Measurements from ENCODE around the gene SNX25. TPM values are rescaled to one million over a fixed set of nuclear protein-coding genes. Genes with fewer than 3 reads are reported as not detected.

Gene SNX25
- total RNA-seq, 1 experiment from 2014 or later, result 3.5 TPM

- TF ChIP-seq, protein P1, sequence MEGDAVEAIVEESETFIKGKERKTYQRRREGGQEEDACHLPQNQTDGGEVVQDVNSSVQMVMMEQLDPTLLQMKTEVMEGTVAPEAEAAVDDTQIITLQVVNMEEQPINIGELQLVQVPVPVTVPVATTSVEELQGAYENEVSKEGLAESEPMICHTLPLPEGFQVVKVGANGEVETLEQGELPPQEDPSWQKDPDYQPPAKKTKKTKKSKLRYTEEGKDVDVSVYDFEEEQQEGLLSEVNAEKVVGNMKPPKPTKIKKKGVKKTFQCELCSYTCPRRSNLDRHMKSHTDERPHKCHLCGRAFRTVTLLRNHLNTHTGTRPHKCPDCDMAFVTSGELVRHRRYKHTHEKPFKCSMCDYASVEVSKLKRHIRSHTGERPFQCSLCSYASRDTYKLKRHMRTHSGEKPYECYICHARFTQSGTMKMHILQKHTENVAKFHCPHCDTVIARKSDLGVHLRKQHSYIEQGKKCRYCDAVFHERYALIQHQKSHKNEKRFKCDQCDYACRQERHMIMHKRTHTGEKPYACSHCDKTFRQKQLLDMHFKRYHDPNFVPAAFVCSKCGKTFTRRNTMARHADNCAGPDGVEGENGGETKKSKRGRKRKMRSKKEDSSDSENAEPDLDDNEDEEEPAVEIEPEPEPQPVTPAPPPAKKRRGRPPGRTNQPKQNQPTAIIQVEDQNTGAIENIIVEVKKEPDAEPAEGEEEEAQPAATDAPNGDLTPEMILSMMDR (conservative IDR thresholded peaks at IDR 0.05; ENCODE audit: low read depth, low read length), result no peak
- TF ChIP-seq EZH2 (IDR thresholded peaks at IDR 0.05; ENCODE audit: borderline replicate concordance, low read depth, low read length, poor library complexity, severe bottlenecking), result no peak
- ChIA-PET POLR2A (ENCODE audit: low non-redundant PET) (no interaction called here), CTCF (no interaction called here)
- no peak for DNase-seq (ENCODE audit: low spot score)
- no peaks in the 10 kb centered on the region for H3K9me3 ChIP-seq (ENCODE audit: low read depth, low read length, poor library complexity, severe bottlenecking)
- BruUV-seq (replicated peaks), result no TSS peak
- no peak overlapping the region for H3K27ac ChIP-seq (ENCODE audit: low read depth, low read length, poor library complexity, severe bottlenecking)
- intact Hi-C loops (cut with micrococcal nuclease; ENCODE audit: unreplicated experiment), result loop anchor here (5.0 kb wide), 1 partner anchor 191 kb away; the partner anchor contains the start of gene SNX25
- peaks cover 18% of the 10 kb centered on the region for H3K4me1 ChIP-seq (ENCODE audit: insufficient read depth, low read length, poor library complexity, severe bottlenecking)
- H3K36me3 ChIP-seq (ENCODE audit: insufficient read depth, low read length, poor library complexity, severe bottlenecking), result peaks cover 6% of the 10 kb centered on the region
- H3K27me3 ChIP-seq (replicated peaks; ENCODE audit: insufficient read depth, low read depth, low read length, poor library complexity), result no peaks in the 10 kb centered on the region
- H3K4me3 ChIP-seq (ENCODE audit: low read depth, low read length, poor library complexity, severe bottlenecking), result no peak overlapping the region
These were observed 189.2 kb downstream of the SNX25 start for GRCh38 chr4:185398618-185399017.

DNA sequence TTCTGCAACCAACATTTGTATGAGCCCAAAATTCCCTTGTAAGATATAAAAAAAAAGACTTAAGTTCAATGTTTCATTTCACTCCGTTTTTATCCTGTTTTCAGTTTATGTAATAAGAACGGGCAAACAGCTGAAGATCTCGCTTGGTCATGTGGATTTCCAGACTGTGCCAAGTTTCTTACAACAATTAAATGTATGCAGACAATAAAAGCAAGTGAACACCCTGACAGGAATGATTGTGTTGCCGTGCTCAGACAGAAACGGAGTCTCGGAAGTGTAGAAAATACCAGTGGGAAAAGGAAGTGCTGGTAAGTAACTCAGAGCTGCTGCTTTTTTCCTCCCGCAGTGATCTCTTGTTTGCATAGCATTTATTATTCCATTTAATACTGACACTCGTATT lies 190.1 kb downstream of the SNX25 start:
- peaks cover 6% of the 10 kb centered on the region for H3K36me3 ChIP-seq (ENCODE audit: insufficient read depth, low read length, poor library complexity, severe bottlenecking)
- POLR2A ChIA-PET (ENCODE audit: low non-redundant PET), result no interaction called here
- H3K27me3 ChIP-seq (replicated peaks; ENCODE audit: insufficient read depth, low read depth, low read length, poor library complexity), result no peaks in the 10 kb centered on the region
- intact Hi-C loops (cut with micrococcal nuclease; ENCODE audit: unreplicated experiment), result loop anchor here (5.0 kb wide), 1 partner anchor 192 kb away; the partner anchor contains the start of gene SNX25
- no peak overlapping the region for H3K27ac ChIP-seq (ENCODE audit: low read depth, low read length, poor library complexity, severe bottlenecking)
- H3K9me3 ChIP-seq (ENCODE audit: low read depth, low read length, poor library complexity, severe bottlenecking), result no peaks in the 10 kb centered on the region
- H3K4me3 ChIP-seq (ENCODE audit: low read depth, low read length, poor library complexity, severe bottlenecking), result no peak overlapping the region
- H3K4me1 ChIP-seq (ENCODE audit: insufficient read depth, low read length, poor library complexity, severe bottlenecking), result peaks cover 18% of the 10 kb centered on the region
- CTCF ChIA-PET, result no interaction called here
- no peak for DNase-seq (ENCODE audit: low spot score)
- no TSS peak for BruUV-seq (replicated peaks)
- TF ChIP-seq EZH2 (IDR thresholded peaks at IDR 0.05; ENCODE audit: borderline replicate concordance, low read depth, low read length, poor library complexity, severe bottlenecking), result no peak

GRCh38 chr4:185404031-185404430 lies 194.6 kb downstream of the SNX25 start:
- intact Hi-C loops (cut with micrococcal nuclease; ENCODE audit: unreplicated experiment), result no loop called here
- no peak overlapping the region for H3K27ac ChIP-seq (ENCODE audit: low read depth, low read length, poor library complexity, severe bottlenecking)
- no peaks in the 10 kb centered on the region for H3K4me1 ChIP-seq (ENCODE audit: insufficient read depth, low read length, poor library complexity, severe bottlenecking)
- H3K9me3 ChIP-seq (ENCODE audit: low read depth, low read length, poor library complexity, severe bottlenecking), result no peaks in the 10 kb centered on the region
- CTCF ChIA-PET, result no interaction called here
- TF ChIP-seq EZH2 (IDR thresholded peaks at IDR 0.05; ENCODE audit: borderline replicate concordance, low read depth, low read length, poor library complexity, severe bottlenecking), result no peak
- TF ChIP-seq, protein P1 (conservative IDR thresholded peaks at IDR 0.05; ENCODE audit: low read depth, low read length), result no peak
- no peak overlapping the region for H3K4me3 ChIP-seq (ENCODE audit: low read depth, low read length, poor library complexity, severe bottlenecking)
- DNase-seq (ENCODE audit: low spot score), result no peak
- no TSS peak for BruUV-seq (replicated peaks)
- no peaks in the 10 kb centered on the region for H3K27me3 ChIP-seq (replicated peaks; ENCODE audit: insufficient read depth, low read depth, low read length, poor library complexity)
- POLR2A ChIA-PET (ENCODE audit: low non-redundant PET), result interaction anchor here (0.6 kb wide), 2 partner anchors 55 to 156 kb away, joined by 3 to 5 read pairs; no protein-coding TSS in a partner anchor
- H3K36me3 ChIP-seq (ENCODE audit: insufficient read depth, low read length, poor library complexity, severe bottlenecking), result peaks cover 13% of the 10 kb centered on the region

All from A673 (cell line).